SHP77 treated with DMSO at 0.1 percent for 48 hours (cell line): ENCODE results near the gene GATAD2B.
"Not testable (repeated sequence)": the region's sequence is repeated elsewhere in the genome, so short reads cannot be mapped to it uniquely, and the experiment has no call there.

ENCODE experiments used
- DNase-seq: peaks from one replicate; lab custom pipeline; 2025; lab: John Stamatoyannopoulos, UW

Gene GATAD2B

GRCh38 chr1:153778051-153778823 lies 144.5 kb downstream of the GATAD2B start:
- no peak for DNase-seq

- DNase-seq: no peak
Measured at GRCh38 chr1:153777648-153778047, 145.1 kb downstream of the GATAD2B start.

- DNase-seq: no peak
Measured at GRCh38 chr1:153776845-153777370, 145.9 kb downstream of the GATAD2B start.

- no peak for DNase-seq
Measured at GRCh38 chr1:153776352-153776751, 146.4 kb downstream of the GATAD2B start.

- peak; percentile 47 for DNase-seq
Measured at GRCh38 chr1:153775458-153776327, 147.1 kb downstream of the GATAD2B start.

- DNase-seq: peak; percentile 59
Measured at GRCh38 chr1:153774780-153775457, 147.9 kb downstream of the GATAD2B start, which contains the start of gene SLC27A3. Gene SLC27A3 (plus strand): TSS chr1:153775407. CDS start chr1:153775498, 91 bp downstream.

- no peak for DNase-seq
Measured at GRCh38 chr1:153774026-153774595, 148.7 kb downstream of the GATAD2B start.

- no peak for DNase-seq
Measured at GRCh38 chr1:153773096-153773921, 149.5 kb downstream of the GATAD2B start.

- DNase-seq: no peak
Measured at GRCh38 chr1:153771841-153772593, 150.8 kb downstream of the GATAD2B start.

GRCh38 chr1:153771261-153771660 lies 151.5 kb downstream of the GATAD2B start:
- DNase-seq: no peak

- DNase-seq: no peak
Measured at GRCh38 chr1:153770797-153771196, 152.0 kb downstream of the GATAD2B start.

GRCh38 chr1:153769221-153769620 lies 153.6 kb downstream of the GATAD2B start:
- DNase-seq: no peak

- no peak for DNase-seq
Measured at GRCh38 chr1:153768316-153769181, 154.2 kb downstream of the GATAD2B start.

GRCh38 chr1:153767519-153767918 lies 155.3 kb downstream of the GATAD2B start:
- DNase-seq: no peak

- DNase-seq: not testable (repeated sequence)
Measured at GRCh38 chr1:153766663-153767062, 156.1 kb downstream of the GATAD2B start.

- no peak for DNase-seq
Measured at GRCh38 chr1:153764310-153764709, 158.5 kb downstream of the GATAD2B start.

GRCh38 chr1:153763365-153764225 lies 159.2 kb downstream of the GATAD2B start:
- no peak for DNase-seq

GRCh38 chr1:153760440-153760839 lies 162.3 kb downstream of the GATAD2B start:
- DNase-seq: no peak
